Measurements from ENCODE around the gene GAK. TPM values are rescaled to one million over a fixed set of nuclear protein-coding genes. Genes with fewer than 3 reads are reported as not detected.
A peak's percentile ranks its signal among the peaks of the same experiment; 100 is the strongest.

The GAK gene
- total and polyA plus RNA-seq, 2 donors from 2014 or later = 92.0 to 124 TPM

GRCh38 chr4:819401-820229 is 112.5 kb downstream of the GAK start:
- DNase-seq (peak in 1 of 5 donors; percentile 54), FAIRE-seq (no peak)
- H3K27ac ChIP-seq (ENCODE audit: low read depth in 2 of 2, low read length in 2 of 2) = no peak overlapping the region
- H3K27me3 ChIP-seq (ENCODE audit: control insufficient read depth, insufficient read depth, low read length) = peaks cover 5% of the 10 kb centered on the region
- no peaks in the 10 kb centered on the region for H3K4me1 ChIP-seq (ENCODE audit: control insufficient read depth in 2 of 3, insufficient read depth in 2 of 3, low read depth in 1 of 3, low read length in 3 of 3)
- TF ChIP-seq CTCF (IDR thresholded peaks at IDR 0.05; ENCODE audit: borderline replicate concordance, extremely low read depth, insufficient read depth) = no peak
- intact Hi-C loops (cut with DNase I) = no loop called here
- H3K4me3 ChIP-seq (ENCODE audit: low read length in 3 of 3) = no peak overlapping the region
- H3K9me3 ChIP-seq (ENCODE audit: control insufficient read depth in 2 of 3, insufficient read depth in 1 of 3, low read length in 3 of 3) = no peaks in the 10 kb centered on the region
- H3K36me3 ChIP-seq (ENCODE audit: control insufficient read depth in 2 of 3, insufficient read depth in 3 of 3, low read length in 3 of 3) = no peaks in the 10 kb centered on the region
- no peak overlapping the region for H3K9ac ChIP-seq (ENCODE audit: low read length in 3 of 3)

- Histone ChIP-seq H3K4me3 (ENCODE audit: low read length in 3 of 3) (no peak overlapping the region), H3K4me1 (ENCODE audit: control insufficient read depth in 2 of 3, insufficient read depth in 2 of 3, low read depth in 1 of 3, low read length in 3 of 3) (no peaks in the 10 kb centered on the region), H3K27ac (ENCODE audit: low read depth in 2 of 2, low read length in 2 of 2) (no peak overlapping the region), H3K9me3 (ENCODE audit: control insufficient read depth in 2 of 3, insufficient read depth in 1 of 3, low read length in 3 of 3) (no peaks in the 10 kb centered on the region), H3K9ac (ENCODE audit: low read length in 3 of 3) (no peak overlapping the region), H3K27me3 (ENCODE audit: control insufficient read depth, insufficient read depth, low read length) (peaks cover 5% of the 10 kb centered on the region), H3K36me3 (ENCODE audit: control insufficient read depth in 2 of 3, insufficient read depth in 3 of 3, low read length in 3 of 3) (no peaks in the 10 kb centered on the region)
- FAIRE-seq = no peak
- intact Hi-C loops (cut with DNase I) = no loop called here
- peak in 1 of 5 donors; percentile 69 for DNase-seq
- TF ChIP-seq CTCF (IDR thresholded peaks at IDR 0.05; ENCODE audit: borderline replicate concordance, extremely low read depth, insufficient read depth) = no peak
Measured at GRCh38 chr4:818106-818921, 113.8 kb downstream of the GAK start.

- Histone ChIP-seq H3K27me3 (ENCODE audit: control insufficient read depth, insufficient read depth, low read length) (no peaks in the 10 kb centered on the region), H3K36me3 (ENCODE audit: control insufficient read depth in 2 of 3, insufficient read depth in 3 of 3, low read length in 3 of 3) (no peaks in the 10 kb centered on the region), H3K9me3 (ENCODE audit: control insufficient read depth in 2 of 3, insufficient read depth in 1 of 3, low read length in 3 of 3) (no peaks in the 10 kb centered on the region), H3K4me3 (ENCODE audit: low read length in 3 of 3) (no peak overlapping the region), H3K9ac (ENCODE audit: low read length in 3 of 3) (no peak overlapping the region), H3K27ac (ENCODE audit: low read depth in 2 of 2, low read length in 2 of 2) (no peak overlapping the region), H3K4me1 (ENCODE audit: control insufficient read depth in 2 of 3, insufficient read depth in 2 of 3, low read depth in 1 of 3, low read length in 3 of 3) (no peaks in the 10 kb centered on the region)
- no peak for FAIRE-seq
- DNase-seq = peak in 4 of 5 donors; percentile 66 to 93 (median 88)
- TF ChIP-seq CTCF (IDR thresholded peaks at IDR 0.05; ENCODE audit: borderline replicate concordance, extremely low read depth, insufficient read depth) = no peak
- intact Hi-C loops (cut with DNase I) = no loop called here
Measured at GRCh38 chr4:815464-816146, 116.5 kb downstream of the GAK start.
